ENCODE measurements around the gene ZNF236.
A peak's percentile ranks its signal among the peaks of the same experiment; 100 is the strongest.

The ZNF236 gene

GRCh38 chr18:76972846-76973519 lies 150.6 kb downstream of the ZNF236 start:
- no peak for DNase-seq

GRCh38 chr18:76973520-76974266 lies 151.3 kb downstream of the ZNF236 start:
- no peak for DNase-seq

GRCh38 chr18:76974386-76974785 lies 152.0 kb downstream of the ZNF236 start:
- no peak for DNase-seq

- no peak for DNase-seq
Measured at GRCh38 chr18:76975577-76976110, 153.3 kb downstream of the ZNF236 start.

GRCh38 chr18:76977108-76977621 lies 154.8 kb downstream of the ZNF236 start:
- DNase-seq = peak in 1 of 51 donors; percentile 27

- no peak for DNase-seq
Measured at GRCh38 chr18:76977684-76978232, 155.4 kb downstream of the ZNF236 start.

- no peak for DNase-seq
Measured at GRCh38 chr18:76978616-76979015, 156.3 kb downstream of the ZNF236 start.

GRCh38 chr18:76979111-76979751 lies 156.9 kb downstream of the ZNF236 start:
- peak in 2 of 51 donors; percentile 34 to 36 for DNase-seq

- DNase-seq = no peak
Measured at GRCh38 chr18:76979906-76980305, 157.5 kb downstream of the ZNF236 start.

- peak in 1 of 51 donors; percentile 48 for DNase-seq
Measured at GRCh38 chr18:76980663-76981395, 158.5 kb downstream of the ZNF236 start.

- DNase-seq = no peak
Measured at GRCh38 chr18:76981396-76981968, 159.1 kb downstream of the ZNF236 start.

GRCh38 chr18:76982038-76982437 lies 159.7 kb downstream of the ZNF236 start:
- no peak for DNase-seq

GRCh38 chr18:76982841-76983583 lies 160.7 kb downstream of the ZNF236 start:
- peak in 39 of 51 donors; percentile 22 to 82 (median 59) for DNase-seq

- DNase-seq = peak in 2 of 51 donors; percentile 52 to 70
Measured at GRCh38 chr18:76983613-76984051, 161.3 kb downstream of the ZNF236 start.

- DNase-seq = no peak
Measured at GRCh38 chr18:76984193-76985155, 162.1 kb downstream of the ZNF236 start.

GRCh38 chr18:76985156-76985950 lies 163.0 kb downstream of the ZNF236 start:
- DNase-seq = no peak

GRCh38 chr18:76985951-76986236 lies 163.5 kb downstream of the ZNF236 start:
- DNase-seq = no peak

GRCh38 chr18:76986406-76986805 lies 164.0 kb downstream of the ZNF236 start:
- no peak for DNase-seq
